ENCODE measurements around the gene HEBP2.

- TF ChIP-seq CTCF (IDR thresholded peaks at IDR 0.05) (no peak), EZH2 (IDR thresholded peaks at IDR 0.05) (no peak), EZH2phosphoT487 (IDR thresholded peaks at IDR 0.05) (no peak)
Observed at GRCh38 chr6:138387577-138388368, 16.2 kb upstream of the HEBP2 start.
